ENCODE data around the gene NEAT1.

- no peak for TF ChIP-seq CTCF (conservative IDR thresholded peaks at IDR 0.05)
- no peak for TF ChIP-seq EZH2 (IDR thresholded peaks at IDR 0.05; ENCODE audit: low read depth)
These were observed 71.0 kb downstream of the NEAT1 start for GRCh38 chr11:65493367-65494176.
